Amniotic epithelial cell (primary cell): ENCODE measurements around the gene RGS11.
A peak's percentile ranks its signal among the peaks of the same experiment; 100 is the strongest.

Experiments
- DNase-seq: peaks from one replicate; pipeline ENCODE4 v3.0.0-alpha.2; 2010; ENCODE audit warnings: low read depth

RGS11 gene

DNA sequence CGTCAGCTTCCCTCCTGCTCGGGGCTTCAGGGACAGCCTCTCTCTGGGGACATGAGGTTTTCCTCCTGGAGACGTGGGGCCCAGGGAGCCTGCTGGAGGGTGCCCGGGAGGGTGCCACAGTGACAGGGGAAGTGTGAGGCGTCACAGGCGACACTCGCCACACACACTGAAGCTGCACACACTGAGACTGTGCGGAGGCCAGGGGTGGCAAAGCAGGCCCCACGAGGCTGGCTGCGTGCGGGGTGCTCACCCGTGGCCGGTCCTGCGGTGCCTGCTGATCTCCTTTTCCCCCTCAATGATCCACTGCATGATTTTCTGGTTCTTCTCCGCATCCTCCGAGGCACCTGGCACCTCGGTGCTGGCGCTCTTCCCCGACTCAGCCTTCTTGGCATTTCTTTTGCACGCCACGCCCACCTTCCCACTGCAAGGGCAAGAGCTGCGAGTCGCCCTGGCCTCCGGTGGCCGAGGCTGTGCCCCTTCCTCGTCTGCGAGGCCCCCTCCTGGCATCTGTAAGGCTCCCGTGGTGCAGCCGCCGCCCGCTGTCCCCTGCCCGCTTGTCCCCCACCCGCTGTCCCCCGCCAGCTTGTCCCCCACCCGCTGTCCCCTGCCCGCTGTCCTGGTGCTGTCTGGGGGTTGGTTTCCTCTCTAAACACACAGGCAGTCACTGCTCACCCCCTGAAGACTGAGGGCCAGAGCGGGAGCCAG lies 21.2 kb upstream of the RGS11 start:
- no peak for DNase-seq

DNA sequence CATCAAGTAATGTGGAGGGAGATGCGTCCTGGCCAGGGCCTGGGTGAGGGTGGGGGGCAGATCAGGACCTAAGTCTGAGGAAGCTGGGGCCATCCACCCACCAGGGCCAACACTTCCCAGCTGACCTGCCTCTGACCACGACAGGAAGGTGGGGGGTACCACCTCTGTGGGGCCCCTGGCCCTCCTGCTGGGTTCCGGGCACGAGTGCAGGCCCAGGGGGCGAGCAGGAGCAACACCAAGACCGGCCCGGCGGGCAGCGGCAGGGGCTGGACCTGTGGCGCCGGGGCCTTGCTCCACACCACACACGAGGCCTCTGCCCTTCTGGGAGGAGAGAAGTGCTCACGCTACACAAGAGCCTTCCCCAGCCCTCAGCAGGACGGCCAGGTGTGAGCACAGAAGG lies 20.5 kb upstream of the RGS11 start:
- no peak for DNase-seq

DNA sequence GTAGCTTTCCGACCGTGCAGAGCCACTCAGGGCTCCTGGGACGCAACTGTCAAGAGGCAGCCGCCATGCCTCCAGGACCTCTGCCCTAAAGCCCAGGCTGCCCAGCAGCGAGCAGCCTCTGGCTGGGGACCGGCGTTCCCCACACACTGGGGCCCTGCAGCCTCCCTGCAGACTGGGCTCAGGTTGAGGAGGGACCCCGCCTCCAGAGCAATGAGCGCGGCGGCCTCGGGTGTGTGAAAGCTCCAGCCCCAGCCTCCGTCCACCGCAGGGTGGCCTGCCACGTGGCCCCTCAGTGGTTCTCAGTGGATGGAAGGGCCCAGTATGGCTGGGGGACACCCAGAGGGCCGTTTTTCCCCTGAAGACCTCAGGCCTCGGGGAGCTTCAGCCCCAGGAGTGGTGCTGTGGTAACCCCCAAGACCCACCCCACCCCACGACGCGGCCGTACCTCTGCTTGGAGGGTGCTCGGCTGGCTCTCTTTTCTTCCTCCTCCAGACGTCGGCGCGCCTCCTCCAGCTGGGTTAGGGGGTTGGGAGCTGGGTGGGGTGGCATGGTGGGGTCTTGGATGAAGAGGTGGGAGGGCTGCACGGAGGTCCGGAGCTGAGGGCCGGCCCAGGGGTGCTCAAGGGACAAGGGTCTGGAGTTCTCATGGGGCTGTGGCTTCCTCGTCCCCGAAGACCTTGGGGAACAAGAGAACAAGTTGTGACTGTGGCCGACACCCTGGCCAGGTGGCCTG lies 17.5 kb upstream of the RGS11 start:
- DNase-seq = no peak

DNA sequence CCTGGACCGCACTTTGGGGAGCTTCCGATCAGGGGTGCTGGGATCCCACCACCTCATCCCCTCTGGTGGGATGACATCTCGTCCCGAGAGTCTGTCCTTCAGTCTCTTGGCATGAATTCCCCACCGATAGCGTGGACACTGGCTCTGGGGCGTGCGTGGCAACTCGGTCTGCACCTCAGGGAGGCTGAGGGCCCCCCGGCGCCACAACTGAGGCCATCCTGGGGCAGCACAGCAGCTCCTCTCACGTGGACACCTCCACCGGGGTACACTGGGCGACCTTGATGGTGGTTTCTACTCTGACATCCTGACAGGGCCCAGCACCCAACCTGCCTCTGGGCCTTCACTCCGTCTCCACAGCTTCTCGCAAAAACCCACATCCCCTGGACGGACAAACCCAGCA lies 15.8 kb upstream of the RGS11 start:
- DNase-seq = no peak

DNA sequence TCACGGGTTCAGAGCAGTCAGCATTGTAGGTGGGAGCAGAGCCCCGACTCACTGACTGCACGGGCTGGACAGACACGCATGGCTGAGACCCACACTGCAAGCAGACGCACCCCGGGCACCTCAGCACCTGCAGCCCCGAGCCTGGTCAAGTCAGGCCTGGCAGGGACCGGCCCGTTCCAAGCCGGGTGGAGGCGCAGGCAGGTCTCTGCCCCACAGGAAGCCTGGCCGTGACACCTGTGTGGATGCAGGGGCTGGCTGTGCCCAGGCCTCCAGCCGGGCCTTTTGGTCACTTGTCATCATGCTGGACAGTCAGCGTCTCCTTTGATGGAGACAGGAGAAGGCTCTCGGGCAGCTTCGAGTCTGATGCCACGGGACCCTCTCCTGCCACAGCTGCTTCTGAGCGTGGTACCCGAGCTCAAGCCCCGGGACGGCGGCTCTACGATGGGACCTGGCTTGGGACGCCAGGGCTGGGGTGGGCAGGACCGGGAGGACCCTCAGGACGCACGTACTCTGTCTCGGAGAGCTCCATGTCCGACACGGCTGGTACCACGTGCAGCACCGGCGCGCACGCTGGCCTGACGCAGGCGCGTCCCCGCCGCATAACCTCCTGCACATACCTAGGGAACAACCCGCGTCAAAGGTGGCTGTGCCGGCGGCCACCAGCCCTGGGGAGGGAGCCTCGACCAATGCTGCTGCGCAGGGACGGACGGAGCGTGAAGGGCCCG lies 15.1 kb upstream of the RGS11 start:
- DNase-seq = no peak

DNA sequence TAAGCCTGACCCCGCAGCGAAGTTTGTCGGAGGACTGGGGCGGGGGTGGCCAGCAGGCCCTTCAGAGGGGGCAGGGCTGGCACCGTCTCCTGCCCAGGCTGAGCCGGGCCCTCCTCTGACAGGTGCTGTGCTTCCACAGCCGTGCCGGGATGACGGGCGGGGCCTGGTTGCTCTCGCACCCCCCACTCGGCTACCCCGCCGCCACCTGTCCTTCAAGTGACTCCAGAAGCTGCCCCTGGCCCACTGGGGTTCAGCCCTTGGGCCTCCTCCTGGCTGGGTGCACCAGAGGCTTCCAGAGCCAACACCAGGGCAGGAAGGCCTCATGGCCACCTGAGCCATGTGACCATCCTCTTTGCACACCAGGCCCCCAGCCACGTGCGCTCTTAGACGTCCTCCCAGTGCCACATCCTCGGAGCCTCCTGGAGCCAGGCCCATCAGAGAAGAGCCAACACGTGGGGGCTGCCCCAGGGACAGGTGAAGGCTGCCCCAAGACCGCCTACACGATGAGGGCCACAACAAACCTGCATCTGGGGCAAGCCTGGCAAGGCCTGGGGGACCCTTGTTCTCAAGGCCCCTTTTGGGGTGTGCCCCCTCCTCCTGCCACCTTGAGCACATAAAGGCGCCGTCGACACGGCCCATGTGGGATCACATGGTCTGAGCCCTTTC lies 14.4 kb upstream of the RGS11 start:
- no peak for DNase-seq

DNA sequence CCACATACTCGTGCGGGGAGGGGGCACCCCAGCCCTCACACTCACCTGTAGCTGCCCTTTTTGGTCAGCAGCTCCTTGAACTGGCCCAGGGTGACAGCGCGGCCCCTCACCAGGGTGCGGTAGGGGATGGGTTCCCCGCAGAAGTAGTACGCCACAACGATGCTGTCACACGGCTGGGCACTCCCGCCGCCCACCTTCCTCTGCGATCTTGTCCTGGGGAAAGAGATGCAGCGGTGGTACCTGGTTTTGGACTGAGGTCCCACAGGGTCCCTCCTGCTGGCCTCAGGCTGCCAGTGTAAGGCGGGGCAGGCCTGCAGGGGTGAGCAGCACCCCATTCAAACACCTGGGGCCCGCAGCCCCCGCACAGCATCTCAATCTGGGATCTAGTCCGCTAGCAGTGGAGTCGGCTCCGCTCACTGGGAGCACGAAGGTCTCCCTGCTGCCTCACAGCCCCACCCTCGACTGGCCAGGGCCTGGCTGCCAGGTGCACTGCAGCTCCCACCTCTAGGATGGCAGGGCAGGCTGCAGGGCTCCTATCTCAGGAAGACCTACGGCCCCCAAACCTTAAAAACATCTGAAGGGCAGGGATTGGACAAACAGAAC lies 13.8 kb upstream of the RGS11 start:
- DNase-seq = no peak

DNA sequence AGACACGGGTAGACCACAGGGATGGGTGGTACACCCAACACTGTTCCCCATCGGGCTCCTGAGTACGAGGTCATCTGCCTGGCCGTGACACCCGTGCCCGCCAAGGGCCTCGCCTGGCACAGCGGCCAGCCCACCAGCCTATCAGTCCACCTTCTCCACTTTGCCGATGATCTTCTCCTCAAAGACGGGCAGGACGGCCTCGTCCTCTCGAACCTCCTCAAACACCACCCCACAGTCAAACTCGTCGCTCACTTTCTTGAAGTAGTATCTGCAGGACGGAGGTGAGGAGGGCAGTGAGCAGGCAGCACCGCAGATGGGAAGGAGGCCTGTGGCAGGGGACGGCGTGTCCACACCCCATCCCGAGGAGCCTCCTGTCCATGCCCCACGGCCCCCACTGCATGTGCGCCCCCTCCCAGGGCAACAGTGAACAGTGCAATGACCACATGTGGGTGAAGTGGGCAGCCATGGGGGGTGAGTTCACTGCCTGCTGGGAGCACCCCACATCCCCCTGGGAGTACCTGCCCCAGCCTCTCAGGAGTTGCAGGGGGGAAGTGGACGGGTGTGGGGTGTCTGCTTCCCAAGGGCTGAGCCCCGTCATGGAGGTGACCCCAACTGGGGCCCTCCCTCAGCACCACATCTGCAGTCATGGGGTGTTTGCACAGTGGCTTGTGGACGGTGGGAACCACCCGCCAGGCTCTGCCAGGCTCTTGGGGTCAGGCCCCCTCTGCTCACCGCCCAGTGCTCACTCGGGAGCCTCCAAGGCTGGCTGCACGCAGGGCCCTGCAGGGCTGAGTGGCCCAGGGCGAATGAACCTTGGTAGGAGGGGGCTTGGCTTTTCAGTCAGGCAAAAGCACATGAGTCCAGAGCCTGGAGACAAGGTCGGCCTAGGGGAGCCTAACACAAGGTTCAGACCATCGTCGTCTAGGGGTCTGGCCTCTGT lies 12.5 kb upstream of the RGS11 start:
- DNase-seq = no peak

DNA sequence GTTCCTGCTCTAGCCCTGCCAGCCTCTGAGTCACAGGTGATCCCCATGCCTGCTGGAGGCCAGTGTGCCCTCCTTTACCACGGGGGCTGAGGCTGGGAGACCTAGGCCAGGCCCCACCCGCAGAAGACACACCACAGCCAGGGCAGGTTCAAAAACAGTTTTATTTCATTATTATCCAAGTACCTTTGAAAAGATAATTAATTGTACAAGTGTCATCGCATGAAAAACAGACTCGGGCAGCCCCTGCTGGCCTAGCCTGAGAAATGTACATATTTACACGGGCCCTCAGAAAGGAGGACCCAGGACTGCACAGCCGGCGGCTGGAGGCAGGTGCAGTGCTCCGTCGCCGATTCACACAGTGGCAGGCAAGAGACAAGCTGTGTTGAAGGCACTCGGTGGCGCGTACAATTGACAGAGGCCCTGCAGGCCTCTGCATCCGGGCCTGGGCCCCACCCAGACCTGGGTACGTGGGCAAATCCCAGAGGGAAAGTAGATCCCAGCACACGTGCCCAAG lies 11.6 kb upstream of the RGS11 start:
- DNase-seq = peak; percentile 7

DNA sequence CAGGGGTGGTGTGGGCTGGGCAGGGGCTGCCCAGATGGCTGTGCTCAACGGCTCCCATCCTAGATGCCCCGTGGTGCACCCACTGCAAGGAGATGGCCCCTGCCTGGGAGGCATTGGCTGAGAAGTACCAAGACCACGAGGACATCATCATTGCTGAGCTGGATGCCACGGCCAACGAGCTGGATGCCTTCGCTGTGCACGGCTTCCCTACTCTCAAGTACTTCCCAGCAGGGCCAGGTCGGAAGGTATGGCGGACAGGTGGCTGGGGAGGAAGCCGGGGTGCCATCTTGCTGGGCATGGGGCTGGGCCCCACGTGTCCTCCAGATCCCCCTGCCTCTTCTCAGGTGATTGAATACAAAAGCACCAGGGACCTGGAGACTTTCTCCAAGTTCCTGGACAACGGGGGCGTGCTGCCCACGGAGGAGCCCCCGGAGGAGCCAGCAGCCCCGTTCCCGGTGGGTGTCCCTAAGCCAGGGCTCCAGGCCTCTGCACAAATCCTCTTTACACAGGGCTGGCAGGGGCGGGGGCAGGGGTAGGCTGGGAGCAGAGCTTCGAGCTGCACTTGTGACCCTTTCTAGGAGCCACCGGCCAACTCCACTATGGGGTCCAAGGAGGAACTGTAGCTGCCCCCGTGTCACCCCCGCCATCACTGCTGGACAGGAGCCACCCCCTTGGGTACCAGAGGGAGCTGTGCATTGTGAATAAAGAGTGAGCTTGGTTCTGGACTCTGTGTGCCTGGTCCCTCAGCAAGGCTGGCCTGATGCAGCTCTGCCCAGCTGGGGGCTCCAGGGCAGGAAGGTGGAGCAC lies 10.9 kb upstream of the RGS11 start:
- DNase-seq = no peak

DNA sequence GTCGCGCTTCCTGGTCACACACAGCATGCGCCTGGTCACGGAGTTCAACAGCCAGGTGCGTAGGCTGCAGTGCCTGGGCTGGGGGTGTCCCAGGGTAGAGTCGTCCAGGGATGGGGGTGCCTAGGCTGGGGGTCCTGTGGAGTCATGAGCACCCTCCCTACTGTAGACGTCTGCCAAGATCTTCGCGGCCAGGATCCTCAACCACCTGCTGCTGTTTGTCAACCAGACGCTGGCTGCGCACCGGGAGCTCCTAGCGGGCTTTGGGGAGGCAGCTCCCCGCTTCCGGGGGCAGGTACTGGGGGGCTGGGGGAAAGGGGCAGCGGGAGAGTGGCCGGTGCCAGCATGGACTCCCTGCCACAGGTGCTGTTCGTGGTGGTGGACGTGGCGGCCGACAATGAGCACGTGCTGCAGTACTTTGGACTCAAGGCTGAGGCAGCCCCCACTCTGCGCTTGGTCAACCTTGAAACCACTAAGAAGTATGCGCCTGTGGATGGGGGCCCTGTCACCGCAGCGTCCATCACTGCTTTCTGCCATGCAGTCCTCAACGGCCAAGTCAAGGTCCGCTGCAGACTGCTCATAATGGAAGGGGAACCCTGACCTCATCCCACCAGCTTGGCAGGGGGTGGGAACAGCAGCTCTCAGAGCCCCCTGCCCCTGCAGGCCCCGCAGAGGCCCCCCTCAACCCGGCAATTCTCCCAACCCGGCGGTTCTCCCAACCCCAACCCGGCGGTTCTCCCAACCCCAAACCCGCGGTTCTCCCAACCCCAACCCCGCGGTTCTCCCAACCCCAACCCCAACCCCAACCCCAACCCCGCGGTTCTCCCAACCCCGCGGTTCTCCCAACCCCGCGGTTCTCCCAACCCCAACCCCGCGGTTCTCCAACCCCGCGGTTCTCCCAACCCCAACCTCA lies 9.7 kb upstream of the RGS11 start:
- DNase-seq = no peak

DNA sequence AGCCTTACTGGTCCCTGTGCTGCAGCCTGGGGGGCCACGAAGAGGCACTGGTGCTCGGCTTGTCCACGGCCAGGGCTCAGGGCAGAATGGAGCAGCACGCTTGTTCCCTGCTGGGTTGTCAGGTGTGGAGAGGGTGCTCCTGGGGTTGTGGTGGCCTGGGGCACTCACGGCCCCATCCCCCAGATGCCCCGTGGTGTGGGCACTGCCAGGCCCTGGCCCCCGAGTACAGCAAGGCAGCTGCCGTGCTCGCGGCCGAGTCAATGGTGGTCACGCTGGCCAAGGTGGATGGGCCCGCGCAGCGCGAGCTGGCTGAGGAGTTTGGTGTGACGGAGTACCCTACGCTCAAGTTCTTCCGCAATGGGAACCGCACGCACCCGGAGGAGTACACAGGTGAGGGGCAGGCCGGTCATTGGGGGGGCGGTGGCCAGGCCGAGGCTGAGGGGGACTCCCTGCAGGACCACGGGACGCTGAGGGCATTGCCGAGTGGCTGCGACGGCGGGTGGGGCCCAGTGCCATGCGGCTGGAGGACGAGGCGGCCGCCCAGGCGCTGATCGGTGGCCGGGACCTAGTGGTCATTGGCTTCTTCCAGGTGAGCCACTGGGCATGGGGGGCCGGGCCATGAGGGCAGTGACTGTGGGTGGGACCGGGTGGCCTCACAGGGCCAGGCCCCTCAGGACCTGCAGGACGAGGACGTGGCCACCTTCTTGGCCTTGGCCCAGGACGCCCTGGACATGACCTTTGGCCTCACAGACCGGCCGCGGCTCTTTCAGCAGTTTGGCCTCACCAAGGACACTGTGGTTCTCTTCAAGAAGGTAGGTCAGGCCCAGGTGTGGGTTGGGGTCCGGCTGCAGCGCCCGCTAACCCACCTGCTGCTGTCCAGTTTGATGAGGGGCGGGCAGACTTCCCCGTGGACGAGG lies 8.7 kb upstream of the RGS11 start:
- no peak for DNase-seq

DNA sequence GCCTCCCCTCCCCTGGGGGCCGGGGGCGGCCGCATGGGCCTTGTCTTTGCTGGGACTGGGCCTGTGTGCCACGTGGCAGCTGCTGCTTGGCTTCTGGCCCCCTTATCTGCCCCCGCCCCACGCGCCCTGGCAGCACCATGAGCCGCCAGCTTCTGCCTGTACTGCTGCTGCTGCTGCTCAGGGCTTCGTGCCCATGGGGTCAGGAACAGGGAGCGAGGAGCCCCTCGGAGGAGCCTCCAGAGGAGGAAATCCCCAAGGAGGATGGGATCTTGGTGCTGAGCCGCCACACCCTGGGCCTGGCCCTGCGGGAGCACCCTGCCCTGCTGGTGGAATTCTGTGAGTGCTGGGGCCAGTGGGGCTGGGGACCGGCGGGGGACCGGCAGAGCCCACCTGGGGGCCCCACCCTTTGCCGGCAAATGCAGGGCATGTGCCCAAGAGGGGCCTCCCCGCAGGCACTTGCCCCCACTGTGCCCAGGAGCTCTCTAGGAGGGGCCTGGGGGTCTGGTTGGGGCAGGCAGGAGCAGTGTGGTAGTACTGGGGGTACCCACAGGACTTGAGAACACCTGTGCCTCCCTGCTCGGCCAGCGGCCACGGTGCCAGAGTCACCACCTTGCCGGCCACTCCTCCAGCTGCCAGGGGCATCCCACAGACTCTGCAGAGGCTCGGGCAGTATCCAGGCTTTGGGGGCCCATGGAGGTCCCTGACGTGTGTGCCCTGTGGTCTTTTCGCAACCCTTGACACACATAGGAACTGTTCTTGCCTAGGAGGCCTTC lies 7.5 kb upstream of the RGS11 start, which contains the start of gene PDIA2:
PDIA2 (plus strand) TSS at position 132 of the 773 bp plus-strand sequence; CDS start at position 138, 6 bp downstream.
- DNase-seq = peak; percentile 7

DNA sequence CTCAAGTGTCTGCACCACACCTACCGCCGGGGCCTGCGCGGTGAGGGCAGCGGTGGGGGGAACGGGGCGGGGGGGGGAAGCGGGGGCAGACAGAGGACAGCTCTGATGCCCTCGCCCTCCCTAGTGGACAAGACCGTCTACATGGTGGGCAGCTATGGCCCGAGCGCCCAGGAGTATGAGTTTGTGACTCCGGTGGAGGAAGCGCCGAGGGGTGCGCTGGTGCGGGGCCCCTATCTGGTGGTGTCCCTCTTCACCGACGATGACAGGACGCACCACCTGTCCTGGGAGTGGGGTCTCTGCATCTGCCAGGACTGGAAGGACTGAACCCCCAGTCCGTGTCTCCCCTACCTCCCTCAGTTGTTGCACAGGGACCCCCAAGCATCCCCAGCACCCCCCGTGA lies 6.7 kb upstream of the RGS11 start:
- no peak for DNase-seq

DNA sequence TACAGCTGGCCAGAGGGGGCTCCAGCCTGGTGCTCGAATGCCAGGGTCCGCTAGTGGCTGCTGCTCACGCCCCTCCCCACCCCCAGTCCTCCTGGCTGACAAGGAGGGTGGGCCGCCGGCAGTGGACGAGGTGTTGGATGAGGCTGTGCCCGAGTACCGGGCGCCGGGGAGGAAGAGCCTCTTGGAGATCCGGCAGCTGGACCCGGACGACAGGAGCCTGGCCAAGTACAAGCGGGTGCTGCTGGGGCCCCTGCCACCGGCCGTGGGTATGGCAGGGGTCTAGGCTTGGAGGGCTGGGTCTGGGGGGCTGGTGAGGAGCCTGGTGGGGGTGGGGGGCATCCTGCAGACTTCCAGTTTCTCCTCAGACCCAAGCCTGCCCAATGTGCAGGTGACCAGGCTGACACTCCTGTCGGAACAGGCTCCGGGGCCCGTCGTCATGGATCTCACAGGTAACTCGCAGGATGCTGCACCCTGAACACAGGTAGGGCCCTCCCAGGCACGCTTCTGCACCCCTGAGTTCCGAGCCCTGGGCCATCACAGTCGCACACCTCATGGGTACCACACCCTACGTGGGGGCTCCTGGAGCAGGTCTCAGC lies 6.0 kb upstream of the RGS11 start:
- DNase-seq = no peak

DNA sequence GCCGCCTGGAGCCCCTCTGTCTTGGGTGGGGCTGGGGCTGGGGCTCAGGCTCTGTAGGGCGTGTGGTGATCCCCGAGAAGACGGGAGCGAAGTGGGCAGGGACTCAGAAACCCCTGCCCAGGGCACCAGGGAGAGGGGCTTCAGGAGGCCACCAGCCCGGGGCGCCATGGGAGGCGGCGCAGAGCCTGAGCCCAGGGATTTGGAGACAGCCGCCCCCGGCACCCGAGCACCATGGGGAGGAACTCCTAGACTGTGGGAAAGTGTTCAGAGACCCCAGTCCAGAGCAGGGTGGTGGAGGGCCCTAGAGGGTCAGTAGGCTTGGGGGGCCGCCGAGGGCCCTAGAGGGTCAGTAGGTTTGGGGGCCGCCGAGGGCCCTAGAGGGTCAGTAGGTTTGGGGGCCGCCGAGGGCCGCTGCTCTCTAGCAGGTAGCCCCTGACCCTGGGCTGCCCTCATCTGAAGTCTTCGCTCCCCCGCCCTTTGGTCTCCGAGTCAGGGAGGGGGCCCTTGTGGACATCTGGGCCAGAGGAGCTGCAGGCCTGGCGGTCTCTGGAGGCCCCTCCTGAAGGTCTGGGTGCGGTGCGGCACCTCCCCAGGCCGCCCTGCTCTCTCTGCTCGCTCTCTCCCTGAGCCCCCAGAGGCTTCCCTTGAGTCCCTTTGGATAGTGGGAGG lies 5.4 kb upstream of the RGS11 start:
- DNase-seq = no peak
